Fibroblast of skin of abdomen (primary cell): ENCODE measurements around the gene TRAPPC2B.
A peak's percentile ranks its signal among the peaks of the same experiment; 100 is the strongest.
"Not testable (repeated sequence)": the region's sequence is repeated elsewhere in the genome, so short reads cannot be mapped to it uniquely, and the experiment has no call there.

Experiments
- DNase-seq: peaks from one replicate; pipeline ENCODE4 v3.0.0-alpha.2; 2013

The TRAPPC2B gene

GRCh38 chr19:57374647-57375046, 11.3 kb downstream of the TRAPPC2B start:
- DNase-seq, result not testable (repeated sequence)

DNA sequence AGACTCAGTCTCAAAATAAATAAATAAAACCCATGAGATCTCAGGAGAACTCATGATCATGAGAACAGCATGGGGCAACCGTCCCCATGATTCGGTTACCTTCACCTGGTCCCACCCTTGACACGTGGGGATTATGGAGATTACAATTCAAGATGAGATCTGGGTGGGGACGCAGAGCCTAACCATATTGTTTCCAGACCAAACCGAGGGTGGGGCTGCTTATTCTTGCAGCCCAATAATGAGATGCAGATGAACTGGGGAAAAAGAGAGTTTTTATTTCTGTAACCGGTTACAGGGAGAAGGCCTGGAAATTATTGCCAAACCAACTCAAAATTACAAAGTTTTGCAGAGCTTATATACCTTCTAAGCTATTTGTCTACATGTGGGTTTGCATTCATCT, 12.8 kb downstream of the TRAPPC2B start:
- no peak for DNase-seq

DNA sequence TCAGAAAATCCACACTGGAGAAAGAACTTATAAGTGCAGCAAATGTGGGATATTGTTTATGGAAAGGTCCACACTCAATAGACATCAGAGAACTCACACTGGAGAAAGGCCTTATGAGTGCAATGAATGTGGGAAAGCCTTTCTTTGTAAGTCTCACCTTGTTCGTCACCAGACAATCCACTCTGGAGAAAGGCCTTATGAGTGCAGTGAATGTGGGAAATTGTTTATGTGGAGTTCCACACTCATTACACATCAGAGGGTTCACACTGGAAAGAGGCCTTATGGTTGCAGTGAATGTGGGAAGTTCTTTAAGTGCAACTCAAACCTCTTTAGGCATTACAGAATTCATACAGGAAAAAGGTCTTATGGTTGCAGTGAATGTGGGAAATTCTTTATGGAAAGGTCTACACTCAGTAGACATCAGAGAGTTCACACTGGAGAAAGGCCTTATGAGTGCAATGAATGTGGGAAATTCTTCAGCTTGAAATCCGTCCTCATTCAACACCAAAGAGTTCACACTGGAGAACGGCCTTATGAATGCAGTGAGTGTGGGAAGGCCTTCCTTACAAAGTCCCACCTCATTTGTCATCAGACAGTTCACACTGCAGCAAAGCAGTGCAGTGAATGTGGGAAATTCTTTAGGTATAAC, 14.3 kb downstream of the TRAPPC2B start:
- DNase-seq, result no peak

DNA sequence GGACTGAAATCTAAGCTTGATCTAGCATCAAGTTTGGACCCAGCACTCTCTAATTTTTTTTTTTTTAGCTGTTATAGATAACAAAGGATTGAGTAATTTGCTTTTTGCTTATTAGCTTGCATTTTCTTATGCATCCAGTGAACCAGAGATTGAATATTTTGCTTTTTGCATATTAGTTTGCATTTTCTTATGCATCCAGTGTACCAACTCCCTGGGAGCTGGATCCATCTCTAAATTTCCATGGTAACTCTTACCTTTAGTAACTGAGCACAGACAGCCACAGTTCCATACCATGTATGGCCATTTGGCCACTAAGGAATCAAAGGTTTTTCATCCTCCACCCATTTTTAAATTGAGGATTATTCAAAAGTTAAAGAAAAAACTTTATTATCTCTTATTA, 17.6 kb downstream of the TRAPPC2B start:
- no peak for DNase-seq

GRCh38 chr19:57382806-57383488, 19.6 kb downstream of the TRAPPC2B start:
- DNase-seq, result no peak

DNA sequence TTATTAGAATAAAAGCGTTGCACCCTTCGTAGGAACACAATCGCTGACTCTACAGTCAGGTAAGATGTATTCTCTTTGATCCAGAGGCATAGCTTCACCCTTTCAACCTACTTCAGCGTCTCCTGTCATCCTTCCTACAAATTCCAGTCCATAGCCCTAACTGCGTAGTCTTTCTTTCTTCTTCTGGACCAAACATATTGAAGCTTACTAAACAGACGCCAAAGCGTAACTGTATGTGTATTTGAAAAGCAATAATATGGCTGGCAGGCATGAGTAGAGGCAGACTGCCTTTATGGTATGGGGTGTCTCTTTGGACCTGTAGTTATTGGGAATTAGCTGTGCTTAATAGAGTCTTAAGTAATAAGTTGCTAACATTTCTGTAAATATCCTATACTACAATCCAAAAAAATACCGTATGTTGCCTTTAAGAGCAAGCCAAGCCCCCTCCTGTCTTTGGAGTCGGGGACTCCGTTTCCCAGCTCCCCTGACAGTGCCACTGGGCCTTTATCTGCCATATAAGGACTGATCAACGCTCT, 25.9 kb downstream of the TRAPPC2B start:
- no peak for DNase-seq

GRCh38 chr19:57389730-57390598, 26.6 kb downstream of the TRAPPC2B start, which contains the start of gene ZNF548:
Gene ZNF548 (plus strand): TSS chr19:57389854. CDS start chr19:57390100, 246 bp downstream.
- DNase-seq, result peak; percentile 99

- DNase-seq, result no peak
Measured at GRCh38 chr19:57395710-57396109, 32.4 kb downstream of the TRAPPC2B start.

DNA sequence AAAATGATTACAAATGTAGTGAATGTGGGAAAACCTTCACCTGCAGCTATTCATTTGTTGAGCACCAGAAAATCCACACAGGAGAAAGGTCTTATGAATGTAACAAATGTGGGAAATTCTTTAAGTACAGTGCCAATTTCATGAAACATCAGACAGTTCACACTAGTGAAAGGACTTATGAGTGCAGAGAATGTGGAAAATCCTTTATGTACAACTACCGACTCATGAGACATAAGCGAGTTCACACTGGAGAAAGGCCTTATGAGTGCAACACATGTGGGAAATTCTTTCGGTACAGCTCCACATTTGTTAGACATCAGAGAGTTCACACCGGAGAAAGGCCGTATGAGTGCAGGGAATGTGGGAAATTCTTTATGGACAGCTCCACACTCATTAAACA, 35.5 kb downstream of the TRAPPC2B start:
- DNase-seq, result no peak

DNA sequence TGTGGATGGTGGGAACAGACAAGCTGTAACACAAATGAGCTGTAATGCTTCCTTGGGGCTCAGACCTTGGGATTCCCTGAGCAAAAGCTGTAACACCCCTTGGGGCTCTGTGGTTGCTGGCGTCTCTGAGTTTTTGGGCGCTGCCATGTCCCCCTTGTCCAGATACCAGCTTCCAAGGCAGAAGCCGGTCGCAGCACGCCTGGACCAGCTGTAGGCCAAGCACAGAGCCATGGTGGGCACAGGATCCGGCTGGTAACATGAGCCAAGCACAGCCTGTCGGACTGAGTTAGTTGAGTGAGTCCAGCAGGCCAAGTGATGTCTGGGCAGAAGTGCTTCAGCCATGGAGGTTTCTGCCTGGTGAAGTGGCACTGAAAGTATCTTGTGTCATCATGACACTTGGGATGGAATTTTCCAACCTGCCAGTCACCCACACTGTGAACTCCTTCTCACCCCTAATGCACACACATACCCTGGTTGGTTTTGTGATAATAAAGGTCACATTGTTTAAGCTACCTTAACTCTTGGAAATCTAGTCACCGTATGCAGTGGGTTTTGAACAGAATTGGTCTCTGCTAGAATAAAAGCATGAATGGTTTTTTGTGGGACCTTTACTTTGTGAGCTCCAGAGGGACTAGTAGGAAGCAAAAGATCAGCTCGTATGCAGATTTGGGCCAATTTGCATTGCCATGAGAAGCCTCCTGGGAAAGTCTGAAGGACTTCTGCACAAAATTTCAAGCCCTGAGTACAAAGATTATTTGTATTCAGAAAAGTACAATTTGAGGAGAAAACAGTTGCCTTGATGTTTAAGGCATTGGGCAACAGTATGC, 40.6 kb downstream of the TRAPPC2B start:
- DNase-seq, result no peak

DNA sequence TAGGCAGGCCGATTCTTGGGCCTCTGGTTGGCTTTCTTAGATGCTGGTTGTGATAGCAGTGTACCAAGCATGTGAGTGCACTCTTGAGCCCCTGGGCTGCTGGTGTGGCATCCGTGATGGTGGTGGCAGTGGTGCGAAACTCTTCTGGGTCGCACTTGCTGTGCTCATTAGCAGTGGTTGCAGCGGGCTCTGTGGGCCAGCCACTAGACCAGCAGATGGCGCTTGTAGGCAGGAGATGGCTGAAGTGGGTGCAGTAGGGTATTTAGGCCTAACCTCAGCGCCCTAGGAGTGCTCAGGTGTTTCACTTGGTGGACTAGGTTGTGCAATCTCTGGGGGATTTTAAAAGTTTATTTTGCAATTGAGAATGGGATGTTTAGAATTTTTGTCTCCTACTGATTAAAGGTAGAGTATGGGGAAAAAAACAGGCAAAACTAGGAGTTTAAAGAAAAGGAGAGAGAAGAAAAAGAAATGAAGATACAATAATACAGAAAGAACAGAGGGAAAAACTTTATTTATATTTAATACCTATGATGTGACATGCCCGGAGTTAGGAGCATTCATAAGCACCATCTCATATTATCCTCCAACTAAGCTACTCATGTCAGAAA, 43.3 kb downstream of the TRAPPC2B start:
- peak; percentile 28 for DNase-seq

GRCh38 chr19:57410877-57411671, 47.7 kb downstream of the TRAPPC2B start, which contains the start of gene ZNF17:
Gene ZNF17 (plus strand): TSS chr19:57411161. CDS start chr19:57413616, 2,455 bp downstream.
- peak; percentile 92 for DNase-seq
